Astrocyte of the spinal cord (primary cell): ENCODE data around the gene NRSN2.
"Not testable (repeated sequence)": the region's sequence is repeated elsewhere in the genome, so short reads cannot be mapped to it uniquely, and the experiment has no call there.

Experiments used
- DNase-seq: peaks from one replicate; pipeline ENCODE4 v3.0.0; 2011; ENCODE audit warnings: low read depth, low spot score
- H3K4me3 ChIP-seq: 2 replicates; pipeline ENCODE4 v1.5.1; 2011; ENCODE audit warnings: low read depth, mild to moderate bottlenecking, low read length, moderate library complexity
- CTCF ChIP-seq: IDR thresholded peaks from 2 replicates; pipeline ENCODE4 v1.5.1; 2012; ENCODE audit warnings: low read depth, mild to moderate bottlenecking, low read length, inconsistent platforms
- in situ Hi-C: cut with HindIII; loops from 2 replicates; pipeline ENCODE4 v1.10.0; 2017; ENCODE audit warnings: low sequenced_read_pairs

Gene NRSN2

DNA sequence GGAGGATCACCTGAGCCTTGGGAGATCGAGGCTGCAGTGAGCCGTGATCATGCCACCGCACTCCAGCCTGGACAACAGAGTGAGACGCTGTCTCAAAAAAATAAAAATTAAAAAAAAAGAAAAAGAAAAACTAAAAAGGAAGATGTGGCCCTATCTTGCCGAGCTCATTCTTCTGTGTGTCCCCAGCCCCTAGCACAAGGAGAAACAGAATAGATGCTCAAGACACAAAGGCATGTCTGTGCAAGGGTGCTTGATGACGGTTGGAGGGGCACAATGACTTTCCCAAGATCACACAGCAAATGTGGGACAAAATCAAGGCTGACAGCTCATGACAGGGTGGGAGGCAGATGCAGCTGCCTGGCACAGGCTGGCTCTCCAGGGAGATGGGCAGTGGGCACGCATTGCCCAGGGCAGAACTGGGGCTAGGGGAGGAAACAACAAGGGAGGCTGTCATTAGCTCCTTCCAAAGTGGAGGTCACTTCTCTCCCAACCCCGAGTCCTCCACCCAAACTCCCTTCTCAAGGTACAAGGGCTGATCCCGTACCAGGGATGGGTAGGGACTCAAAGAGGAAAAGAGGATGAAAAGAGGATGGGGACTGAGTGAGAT is 775 bp upstream of the NRSN2 start:
- TF ChIP-seq CTCF = no peak
- in situ Hi-C loops = no loop called here
- DNase-seq = no peak
- H3K4me3 ChIP-seq = peak overlapping the region; percentile 72

DNA sequence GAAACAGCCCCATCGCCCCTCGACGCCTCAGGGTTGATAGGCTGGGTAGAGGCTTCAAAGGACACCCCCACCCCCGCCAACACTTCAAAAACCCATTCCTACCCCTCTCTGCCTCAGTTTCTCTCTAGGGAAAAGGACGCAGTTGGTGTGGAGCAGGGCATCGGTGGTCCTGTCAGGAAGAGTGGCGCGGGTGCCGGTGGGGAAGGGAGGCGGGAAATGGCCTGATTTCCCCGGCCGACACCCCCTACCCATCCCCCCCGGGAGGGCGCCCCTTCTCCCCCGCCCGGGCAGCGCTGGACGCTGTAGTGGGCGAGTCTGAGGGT is 367 bp downstream of the NRSN2 start:
- no peak for DNase-seq
- peak overlapping the region; percentile 72 for H3K4me3 ChIP-seq
- in situ Hi-C loops = no loop called here
- no peak for TF ChIP-seq CTCF

GRCh38 chr20:347640-348484 is 951 bp downstream of the NRSN2 start:
- in situ Hi-C loops = no loop called here
- DNase-seq = peak; percentile 96
- no peak for TF ChIP-seq CTCF
- peak overlapping the region; percentile 72 for H3K4me3 ChIP-seq

DNA sequence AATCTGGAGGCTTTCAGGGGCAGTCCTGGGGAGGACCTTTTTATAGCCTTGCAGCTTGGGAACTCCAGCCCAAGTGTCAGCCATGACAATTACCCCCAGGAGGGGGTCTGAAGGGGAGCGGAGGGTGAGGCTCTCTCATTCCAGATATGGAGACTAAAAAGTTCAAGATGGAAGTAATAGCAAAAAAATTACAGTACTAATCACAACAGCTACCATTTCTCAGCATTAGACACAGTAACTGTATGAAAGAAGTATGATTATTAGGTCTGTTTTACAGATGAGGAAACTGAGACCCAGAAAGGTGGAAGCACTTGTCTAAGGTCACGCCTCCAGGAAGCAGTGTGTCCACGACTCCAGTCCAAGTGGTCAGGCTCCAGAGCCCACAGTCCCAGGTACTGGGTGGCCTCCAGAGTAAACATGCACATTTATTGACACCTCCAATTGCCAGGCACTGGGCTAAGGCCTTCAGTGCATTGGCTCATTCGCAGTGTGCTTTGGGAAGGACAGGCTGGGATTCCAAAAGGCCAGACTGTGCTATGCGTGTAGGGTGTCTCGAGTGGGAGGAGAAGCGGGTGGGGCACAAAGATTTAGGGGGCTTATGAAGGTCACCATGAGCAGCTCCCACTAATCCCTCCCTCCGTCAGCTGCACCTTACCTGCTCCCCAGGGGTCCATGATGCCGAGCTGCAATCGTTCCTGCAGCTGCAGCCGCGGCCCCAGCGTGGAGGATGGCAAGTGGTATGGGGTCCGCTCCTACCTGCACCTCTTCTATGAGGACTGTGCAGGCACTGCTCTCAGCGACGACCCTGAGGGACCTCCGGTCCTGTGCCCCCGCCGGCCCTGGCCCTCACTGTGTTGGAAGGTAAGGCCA is 2.3 kb downstream of the NRSN2 start:
- no peak for TF ChIP-seq CTCF
- H3K4me3 ChIP-seq = no peak overlapping the region
- in situ Hi-C loops = no loop called here

GRCh38 chr20:353166-353565 is 6.3 kb downstream of the NRSN2 start:
- TF ChIP-seq CTCF = no peak
- H3K4me3 ChIP-seq = no peak overlapping the region
- in situ Hi-C loops = no loop called here
- DNase-seq = no peak

More for the DNA sequence above, 2.3 kb downstream of the NRSN2 start:
- no peak for DNase-seq

DNA sequence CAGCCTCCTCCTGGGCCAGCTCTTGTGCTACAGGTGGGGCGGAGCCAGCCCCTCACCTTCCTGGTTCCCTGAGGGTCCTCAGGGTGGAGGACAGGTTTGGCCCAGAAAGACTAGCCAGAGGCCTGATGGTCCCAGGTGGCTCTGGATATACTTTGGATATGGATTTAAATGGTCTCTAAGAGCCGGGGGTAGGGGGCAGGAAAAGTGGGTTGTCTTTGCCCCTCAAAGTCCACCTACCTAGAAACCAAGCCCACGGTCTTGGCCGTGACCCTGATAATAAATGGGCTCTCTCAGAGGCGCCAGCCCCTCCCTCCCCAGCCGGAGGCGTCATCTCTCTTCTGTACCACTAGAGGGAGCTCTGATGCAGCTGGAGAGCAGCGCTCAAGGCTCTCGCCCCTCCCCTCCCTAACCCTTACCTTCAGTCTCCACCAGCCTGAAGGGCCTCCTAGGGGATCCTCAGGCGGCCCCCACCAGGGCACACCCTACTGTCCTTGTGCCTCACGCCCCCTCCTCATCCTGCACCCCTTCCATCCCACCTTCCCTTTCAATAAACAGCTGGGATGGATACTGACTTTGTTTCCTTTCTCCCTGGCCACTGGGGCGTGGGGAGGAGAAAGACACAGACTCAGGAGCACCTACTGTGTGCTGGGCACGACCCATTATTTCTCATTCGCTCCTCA is 7.5 kb downstream of the NRSN2 start:
- TF ChIP-seq CTCF = peak; percentile 92
- H3K4me3 ChIP-seq = no peak overlapping the region
- in situ Hi-C loops = no loop called here
- peak; percentile 70 for DNase-seq

GRCh38 chr20:356154-356553 is 9.2 kb downstream of the NRSN2 start:
- H3K4me3 ChIP-seq, DNase-seq, in situ Hi-C loops: not testable (repeated sequence)
